ENCODE results near the gene TTC16.
"Not testable (repeated sequence)": the region's sequence is repeated elsewhere in the genome, so short reads cannot be mapped to it uniquely, and the experiment has no call there.

The TTC16 gene

DNA sequence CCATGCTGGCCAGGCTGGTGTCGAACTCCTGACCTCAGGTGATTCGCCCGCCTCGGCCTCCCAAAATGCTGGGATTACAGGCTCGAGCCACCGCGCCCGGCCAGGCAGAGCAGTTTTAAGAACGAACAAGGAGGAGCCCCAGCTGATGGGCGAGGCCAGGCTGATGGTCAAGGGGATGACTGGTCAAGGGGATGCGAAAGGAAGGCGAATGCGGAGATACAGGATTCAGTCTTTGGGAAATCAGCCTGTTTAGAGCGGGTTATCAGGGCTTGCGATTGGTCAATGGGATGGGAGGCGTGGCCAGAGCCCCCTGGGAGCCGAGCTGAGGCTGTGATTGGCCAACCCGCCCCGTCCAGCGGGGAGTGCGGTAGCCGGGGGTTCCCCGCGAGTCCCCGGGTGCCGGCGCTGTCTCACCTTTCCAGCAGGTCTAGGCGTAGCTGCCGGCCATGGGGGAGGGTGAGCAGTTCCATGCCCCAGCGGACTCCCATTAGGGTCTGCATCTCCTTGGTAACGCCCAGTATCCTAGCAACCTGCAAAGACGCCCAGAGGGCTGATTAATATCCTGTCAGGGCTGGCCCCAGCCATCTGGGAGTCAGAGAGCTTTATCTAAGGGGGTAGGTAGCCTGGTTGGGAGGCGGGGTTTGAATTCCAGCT lies 26.7 kb downstream of the TTC16 start:
- DNase-seq (ENCODE audit: low spot score), result no peak

DNA sequence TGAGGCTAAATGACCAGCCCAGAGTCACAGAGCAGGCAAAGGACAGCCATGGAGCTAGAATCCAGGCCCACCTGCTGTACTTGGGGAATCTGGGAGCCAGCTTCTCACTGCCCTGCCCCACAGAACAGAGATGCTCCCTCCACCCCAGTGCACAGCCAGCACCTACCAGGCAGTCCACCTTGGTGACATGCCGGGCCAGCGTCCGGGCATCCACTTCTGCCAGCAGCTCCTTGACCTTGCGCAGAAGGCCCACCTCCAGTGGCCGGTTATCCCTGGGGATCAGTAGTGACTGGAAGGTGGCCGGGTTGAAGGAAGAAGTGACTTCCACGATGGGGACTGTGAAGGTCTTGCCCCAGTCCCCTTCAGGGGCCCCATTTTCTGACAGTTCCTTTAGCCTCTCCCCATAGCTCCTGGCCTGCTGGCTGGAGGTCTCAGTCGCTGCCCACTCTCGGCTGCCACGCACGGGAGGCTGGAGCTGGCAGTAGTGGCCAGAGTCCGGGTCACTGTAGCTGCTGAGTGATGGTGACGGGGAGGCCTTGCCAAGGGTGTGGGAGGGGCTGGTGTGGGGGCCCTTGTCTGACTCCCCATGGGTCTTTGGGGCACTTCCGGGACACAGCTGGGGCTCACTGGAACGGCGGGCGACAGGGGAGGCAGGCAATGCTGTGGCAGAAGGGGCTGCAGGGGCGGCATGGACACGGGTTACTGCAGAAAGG lies 28.7 kb downstream of the TTC16 start:
- no peak for DNase-seq (ENCODE audit: low spot score)

DNA sequence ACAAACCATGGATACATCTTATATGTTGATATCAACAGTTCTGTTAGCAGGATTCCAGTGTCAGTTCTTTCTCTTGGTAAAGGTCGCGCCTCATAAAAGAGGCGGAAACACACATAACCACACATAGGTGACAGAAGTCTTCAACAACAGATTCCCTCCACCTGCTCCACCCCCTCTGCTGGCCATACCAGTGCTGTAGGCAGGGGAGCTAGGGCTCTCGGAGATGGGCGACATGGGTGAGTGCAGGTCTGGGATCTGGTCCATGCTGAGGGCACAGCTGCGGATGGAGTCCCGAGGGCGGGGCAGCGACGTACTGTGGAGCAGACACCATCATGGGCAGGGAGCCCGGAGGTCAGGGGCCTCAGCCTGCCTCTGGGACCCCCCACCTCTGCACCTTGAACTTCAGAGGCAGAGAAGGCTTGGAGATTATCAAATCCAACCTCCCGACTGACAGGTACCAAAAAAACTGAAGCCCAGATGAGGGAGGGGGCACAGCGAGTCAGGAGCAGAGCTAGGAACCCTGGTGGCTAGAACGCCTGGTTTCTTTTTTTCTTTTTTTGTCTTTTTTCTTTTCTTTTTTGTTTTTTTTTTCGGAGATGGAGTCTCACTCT lies 31.2 kb downstream of the TTC16 start:
- peak; percentile 45 for DNase-seq (ENCODE audit: low spot score)

DNA sequence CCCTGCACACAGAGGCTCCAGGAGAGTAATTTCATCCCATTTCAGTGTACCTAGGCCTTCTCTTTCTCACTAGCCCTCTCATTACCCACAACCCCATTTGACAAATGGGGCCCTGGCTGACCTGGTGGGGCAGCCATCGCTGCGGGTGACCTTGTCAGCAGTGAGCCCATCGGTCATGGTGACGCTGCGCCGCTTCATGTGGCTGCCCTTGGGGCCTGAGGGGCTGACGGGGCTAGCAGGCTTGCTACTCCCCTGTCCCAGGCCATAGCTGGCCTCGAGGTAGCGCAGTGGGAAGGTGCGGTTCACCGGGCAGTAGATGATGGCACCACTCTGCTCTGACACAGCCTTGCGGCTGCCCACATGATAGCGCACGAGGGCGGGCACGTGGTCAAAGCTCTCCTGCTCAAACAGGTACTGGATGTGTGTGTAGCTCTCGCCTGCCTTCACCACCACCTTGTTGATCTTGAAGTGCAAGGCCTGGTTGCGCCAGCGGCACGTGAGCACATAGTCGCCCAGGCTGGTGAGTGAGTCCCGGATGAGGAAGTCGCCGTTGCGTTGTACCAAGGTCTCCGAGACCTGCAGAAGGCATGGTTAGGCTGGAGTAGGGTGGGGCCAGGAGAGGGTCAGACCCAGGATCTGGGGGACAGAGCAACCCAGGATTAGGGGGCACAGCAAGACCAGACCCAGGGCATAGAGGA lies 33.4 kb downstream of the TTC16 start:
- DNase-seq (ENCODE audit: low spot score), result no peak

DNA sequence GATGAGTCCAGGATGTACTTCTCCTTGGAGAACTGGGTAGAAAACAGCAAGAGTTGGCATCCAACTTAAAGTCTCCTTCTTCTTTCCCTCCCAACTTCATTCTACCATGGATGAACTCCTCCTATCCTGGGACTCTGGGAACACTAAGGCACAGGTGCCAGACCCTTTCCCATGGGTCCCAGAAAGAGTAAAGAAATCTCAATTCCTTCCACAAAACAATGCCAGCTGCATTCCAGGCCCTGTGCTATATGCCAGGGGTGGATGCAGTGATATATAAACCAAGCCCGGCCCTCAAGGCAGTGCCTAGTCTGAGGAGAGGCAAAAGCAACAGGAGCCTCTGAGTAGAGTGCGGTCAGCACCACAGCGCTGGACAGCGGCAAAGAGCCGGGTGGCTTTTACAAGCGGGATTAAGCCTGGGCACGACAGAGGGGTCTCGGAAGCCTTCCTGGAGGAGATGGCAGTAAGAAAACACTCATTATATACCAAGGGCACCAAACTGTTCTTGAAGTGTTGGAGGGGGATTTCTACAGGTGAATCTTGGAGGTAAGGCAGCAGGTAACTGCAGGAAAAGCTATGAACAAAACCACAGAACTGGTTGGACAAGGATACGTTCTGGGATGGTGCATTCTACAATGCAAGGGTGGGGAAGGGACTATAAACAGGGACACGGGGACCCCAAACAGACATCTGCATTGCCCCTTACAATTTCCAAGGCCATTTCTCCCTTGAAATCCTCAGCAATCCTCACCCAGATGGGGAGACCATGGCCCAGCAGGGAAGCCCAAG lies 35.6 kb downstream of the TTC16 start:
- no peak for DNase-seq (ENCODE audit: low spot score)

DNA sequence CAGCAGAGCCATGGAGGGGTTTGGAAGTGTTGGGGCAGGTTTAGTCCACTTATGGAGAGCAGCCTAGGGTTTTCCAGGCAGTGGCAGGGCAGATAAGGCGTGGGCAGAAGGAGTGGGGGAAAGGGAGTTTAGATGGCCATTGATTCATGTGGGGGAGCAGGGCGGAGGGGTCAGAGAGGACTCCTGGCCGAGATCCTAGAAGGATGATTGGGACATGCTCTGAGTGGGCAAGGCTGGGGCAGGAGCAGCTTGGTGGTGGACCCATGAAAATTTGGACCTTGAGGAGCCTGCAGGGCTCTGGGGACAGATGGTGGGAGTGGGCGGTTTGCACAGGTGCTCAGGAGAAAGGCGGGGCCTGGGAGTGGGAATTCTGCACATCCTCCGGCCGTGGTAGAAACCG lies 37.3 kb downstream of the TTC16 start:
- DNase-seq (ENCODE audit: low spot score), result no peak

DNA sequence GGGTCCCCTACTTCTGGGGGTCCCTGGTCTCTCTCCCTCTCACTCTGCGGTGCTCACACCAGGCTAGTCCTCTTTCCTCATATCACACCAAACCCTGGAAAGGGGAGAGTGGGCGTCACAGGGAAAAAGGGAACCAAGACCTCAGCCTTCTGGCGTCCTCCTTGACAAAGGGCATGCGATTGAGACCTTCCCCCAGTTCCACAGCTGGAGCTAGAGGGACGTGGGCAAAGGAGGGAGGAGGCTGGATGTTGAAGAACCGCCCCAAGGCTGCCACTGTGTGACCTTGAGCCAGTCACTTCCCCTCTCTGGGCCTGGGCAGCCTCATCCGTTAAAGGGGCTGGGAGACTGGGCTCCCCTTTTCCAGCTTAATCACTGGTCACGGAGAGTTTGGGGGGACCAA lies 37.7 kb downstream of the TTC16 start:
- DNase-seq (ENCODE audit: low spot score), result no peak

DNA sequence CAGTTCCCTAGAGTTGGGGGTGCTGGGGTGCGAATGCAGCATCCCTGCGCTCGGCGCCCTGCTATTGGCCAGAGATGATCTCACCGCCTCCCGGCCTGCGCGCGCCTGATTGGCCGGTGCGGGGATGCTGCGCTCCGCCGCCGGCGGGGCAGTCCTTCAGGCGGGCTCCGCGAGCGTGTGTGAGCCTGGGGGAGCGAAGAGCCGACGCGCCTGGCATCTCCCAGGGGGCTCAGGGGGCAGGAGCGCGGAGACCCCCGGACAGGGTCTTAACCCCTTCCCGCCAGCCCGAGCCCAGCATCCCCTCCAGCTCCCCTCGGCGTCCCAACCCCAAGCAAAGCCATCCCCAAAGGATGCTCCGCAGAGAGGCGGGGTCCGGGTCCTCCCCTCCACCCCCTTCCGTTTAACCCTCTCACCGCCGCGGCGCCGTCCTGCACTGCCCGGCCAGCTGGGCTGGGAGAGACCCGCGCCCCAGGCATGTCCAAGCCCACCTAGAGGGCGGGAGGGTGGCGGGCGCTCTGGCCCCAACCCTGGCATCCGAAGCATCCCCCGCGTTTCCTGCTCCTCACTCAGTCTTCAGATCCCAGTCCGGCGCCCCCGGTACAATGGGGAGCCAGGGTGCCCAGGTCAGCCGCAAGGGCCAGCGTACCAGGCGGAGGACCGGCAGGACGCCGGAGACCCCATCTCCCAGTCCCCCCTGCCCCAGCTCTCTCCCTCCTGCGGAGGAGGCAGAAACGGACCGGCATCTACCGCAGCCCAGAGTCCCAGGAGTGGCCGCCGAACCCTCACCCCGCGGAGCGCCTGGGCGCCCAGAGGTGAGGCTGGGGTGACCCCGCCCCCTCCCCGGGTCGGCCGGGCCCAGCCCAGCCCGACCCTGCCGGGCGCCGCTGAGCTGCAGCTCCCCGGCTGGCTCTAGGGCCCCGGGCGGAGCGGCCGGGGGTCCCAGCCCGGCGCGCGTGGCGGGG lies 38.5 kb downstream of the TTC16 start:
- no peak for DNase-seq (ENCODE audit: low spot score)

DNA sequence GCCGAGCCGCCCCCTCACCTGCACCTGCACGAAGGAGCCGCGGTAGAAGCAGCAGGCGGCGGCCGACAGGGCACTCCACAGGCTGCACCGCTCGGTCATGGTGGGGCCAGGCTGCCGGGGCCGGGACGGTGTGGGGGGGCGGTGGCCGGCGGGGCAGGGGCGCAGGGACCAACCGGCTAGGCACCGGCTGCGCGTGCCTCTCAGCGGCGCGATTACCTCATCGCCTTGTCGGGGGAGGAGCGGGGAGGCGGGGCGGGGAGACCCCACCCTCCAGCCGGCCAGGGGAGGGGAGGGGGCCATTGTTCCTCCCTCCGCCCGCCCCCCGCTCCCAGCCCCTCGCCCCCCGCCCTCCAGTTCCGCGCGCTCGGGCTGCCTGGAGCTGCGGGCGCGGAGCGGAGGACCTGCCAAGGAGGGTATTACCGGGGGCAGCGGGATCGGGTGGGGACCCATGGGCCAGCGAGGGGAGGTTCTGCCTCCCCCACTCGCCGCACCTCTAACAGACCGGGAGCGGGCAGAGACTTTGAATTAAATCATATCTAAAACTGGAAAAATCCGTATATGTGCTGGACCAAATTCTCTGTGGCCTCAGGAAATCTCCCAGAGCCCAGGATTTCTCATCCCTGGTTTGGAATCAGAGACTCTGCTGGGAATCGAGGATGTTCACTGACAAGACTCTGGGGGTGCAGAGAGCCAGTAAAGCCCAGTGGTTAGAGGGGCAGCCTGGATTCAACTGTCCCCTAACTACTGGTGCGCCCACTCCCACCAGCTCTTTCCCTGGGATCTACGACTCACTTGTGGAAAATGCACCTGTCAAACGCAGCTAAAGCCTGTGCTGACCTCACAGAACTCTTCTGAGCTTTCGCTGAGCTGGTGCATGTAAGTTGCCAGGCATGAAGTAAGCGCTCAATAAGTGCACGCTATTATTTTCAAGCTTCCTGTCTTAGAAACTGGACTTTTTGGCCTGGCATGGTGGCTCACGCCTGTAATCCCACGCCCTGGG lies 39.5 kb downstream of the TTC16 start:
- no peak for DNase-seq (ENCODE audit: low spot score)

DNA sequence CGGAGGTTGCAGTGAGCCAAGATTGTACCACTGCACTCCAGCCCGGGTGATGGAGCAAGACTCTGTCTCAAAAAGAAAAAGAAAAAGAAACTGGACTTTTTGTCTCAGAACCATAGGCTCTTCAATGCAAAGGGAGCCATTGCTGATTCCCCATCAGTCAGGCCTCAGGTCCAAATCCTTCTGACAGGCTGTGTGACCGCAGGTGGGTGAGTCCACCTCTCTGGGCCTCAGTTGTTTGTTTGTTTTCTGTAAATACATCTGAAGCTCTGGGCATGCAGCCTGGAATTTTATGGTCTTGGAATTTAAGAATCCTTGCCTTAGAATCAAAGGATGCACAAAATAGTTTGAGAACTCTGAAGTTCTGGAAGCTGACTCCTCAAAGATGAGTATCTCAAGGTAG lies 40.4 kb downstream of the TTC16 start:
- DNase-seq (ENCODE audit: low spot score), result no peak

DNA sequence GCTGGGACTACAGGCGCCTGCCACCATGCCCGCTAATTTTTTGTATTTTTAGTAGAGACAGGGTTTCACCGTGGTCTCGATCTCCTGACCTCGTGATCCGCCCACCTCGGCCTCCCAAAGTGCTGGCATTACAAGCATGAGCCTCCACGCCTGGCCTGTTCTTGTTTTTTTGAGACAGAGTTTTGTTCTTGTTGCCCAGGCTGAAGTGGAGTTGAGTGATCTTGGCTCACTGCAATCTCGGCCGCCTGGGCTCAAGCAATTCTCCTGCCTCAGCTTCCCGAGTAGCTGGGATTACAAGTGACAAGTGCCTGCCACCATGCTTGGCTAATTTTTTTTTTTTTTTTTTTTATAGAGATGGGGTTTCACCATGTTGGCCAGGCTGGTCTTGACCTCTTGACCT lies 40.9 kb downstream of the TTC16 start:
- DNase-seq (ENCODE audit: low spot score), result not testable (repeated sequence)

DNA sequence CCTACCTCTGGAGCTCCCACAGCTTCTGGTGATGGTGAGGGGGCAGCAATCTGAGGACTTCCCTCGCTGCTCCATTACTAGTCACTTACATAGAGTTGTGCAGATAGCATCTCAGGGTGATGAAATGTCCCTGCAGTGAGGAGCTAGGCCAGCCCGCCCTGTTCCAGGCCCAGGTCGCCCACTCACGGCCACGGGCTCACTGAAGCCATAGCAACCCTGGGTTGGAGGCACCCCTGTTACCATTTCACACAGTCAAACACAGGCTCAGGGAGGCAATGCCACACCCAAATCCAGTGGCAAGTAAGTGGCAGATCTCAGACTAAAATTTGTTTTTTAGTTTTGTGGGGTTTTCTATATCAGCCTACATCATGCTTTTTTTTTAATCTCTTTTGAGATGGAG lies 43.0 kb downstream of the TTC16 start:
- no peak for DNase-seq (ENCODE audit: low spot score)

DNA sequence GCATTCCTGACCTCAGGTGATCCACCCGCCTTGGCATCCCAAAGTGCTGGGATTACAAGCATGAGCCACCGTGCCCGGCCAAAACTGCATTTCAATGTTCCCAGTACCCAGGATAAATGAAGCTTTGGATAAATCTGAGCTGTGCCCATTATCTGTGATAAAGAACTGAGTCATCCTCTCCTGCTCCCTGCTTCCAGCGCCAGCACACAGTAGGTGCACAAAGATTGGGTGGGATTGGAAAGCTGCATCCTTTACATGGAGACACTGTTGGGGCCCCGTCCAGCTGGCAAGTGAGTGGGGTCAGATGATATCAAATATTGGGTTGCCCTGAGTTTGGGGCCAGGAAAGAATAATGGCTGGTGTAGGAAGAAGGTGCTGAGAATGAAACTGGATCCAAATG lies 45.2 kb downstream of the TTC16 start:
- DNase-seq (ENCODE audit: low spot score), result no peak

DNA sequence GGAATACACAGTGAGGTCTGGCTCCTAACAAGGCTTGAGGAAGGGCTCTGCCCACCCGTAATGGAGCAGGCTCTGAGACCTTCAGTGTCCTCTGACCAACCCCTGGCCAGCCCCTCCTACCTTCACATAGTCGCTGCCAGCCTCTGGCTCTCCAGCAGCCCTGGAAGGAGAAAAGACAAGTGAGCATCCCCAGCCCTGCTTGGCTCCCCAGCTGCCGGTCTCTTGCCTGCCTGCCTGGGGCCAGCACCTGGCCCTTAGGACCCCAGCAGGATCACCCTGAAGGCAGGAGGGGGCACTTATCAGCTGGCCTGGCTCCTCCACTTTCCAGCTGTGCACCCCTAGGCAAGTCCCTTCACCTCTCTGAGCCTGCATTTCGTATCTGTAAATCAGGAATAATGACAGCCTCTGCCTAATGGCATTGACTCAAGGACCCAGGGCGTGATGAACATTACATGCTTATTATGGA lies 45.6 kb downstream of the TTC16 start:
- DNase-seq (ENCODE audit: low spot score), result no peak

DNA sequence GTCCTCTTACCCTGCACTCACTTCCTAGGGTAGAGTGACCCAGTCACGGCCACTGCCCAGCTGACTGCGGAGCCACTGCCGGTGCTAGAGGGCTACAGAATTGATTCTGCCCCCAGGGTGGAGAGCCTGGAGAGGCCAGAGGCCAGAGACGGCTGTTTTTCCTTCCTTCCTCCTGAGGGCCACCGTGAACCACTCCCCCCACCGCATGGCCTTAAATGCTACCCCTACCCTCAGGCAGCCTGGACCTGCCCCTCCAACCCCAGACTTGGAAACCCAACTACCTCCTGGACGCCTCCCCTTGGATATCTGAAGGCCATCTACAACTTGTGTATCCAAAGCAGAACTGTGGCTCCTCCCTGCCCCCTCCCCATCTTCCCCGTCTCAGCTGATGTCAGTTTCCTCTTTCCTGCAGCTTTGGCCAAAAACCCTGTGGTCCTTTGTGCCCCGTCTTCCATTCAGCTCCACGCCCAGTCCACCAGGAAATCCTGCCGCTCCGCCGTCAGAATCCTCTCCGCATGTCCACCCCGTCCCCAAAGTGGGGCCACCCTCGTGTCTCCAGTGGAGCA lies 46.3 kb downstream of the TTC16 start:
- no peak for DNase-seq (ENCODE audit: low spot score)

DNA sequence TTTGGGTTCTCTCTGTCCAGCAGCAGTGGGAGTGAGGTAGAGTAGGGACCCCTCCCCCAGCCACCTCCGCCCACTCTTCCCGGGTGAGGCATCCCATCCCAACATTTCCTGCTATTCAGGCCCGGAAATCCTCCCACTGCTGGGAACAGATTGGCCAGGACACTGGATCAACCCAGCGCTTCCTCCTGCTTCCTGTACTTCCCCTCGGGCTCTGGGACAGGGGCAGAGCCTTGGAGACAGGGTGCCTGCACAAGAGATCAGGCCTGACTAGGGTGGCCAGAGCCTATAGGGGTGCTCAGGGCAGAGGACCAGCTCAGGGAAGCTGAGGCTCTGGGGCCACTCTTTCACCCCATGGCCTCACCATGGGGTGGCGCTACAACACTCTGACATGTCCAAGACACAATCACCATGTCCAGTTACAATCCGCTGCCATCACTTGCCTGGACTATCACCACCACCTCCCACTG lies 48.1 kb downstream of the TTC16 start:
- DNase-seq (ENCODE audit: low spot score), result no peak

DNA sequence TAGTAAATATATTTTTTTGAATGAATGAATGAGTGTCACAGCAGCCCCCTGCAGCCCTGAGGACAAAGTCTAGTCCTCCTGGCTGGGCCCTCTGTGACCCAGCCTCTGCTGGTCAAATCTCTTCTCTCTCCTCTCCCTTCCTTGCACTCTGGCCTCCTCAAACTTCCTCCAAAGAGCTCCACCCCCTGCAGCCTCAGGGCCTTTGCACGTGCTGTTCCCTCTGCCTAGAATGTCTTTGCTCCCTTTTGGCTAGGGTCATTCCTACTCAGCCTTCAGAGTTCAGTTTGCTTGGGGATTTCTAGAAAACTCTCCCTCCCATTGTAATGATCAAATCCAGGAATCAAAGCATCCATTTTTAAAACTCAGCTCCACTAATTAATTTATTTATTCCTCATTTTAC lies 49.5 kb downstream of the TTC16 start:
- DNase-seq (ENCODE audit: low spot score), result no peak

DNA sequence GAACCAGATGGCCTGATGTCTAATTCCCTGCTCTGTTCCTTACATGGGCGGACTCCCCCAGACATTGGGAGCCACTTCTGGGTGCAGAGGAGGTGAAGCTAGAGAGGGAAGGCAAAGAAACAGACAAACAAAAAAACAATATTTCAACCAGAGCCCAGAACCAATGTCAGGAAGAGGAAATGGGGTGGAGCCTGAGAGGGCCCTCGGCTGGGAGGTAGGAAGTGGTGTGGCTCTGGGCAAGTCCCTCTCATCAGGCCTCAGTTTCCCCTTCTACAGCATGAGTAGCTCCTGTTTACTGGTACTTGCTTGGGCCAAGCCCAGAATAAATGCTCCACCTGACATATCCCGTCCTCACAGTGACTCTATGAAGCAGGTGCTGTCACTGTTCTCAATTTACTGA lies 51.5 kb downstream of the TTC16 start:
- no peak for DNase-seq (ENCODE audit: low spot score)

DNA sequence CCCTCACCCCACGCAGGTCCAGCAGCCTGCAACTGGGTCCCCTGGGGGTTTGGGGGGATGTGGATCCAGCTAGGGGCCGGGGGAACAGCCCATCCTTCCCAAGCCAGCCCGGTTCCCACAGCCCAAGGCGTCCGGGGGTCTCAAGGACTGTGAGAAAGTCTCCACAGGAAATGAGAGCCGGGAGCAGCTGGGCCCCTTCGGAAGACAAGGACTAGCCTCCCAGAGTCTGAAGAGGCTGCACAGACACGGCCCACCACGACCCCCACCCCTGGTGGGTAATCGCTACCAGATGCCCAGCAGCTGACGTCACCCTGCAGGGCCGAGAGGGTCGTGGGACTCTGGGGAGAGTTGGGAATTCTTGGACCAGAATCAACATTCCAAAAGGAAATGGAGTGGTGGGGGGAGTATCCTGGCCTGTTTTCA lies 52.0 kb downstream of the TTC16 start:
- DNase-seq (ENCODE audit: low spot score), result no peak
